A673 (cell line): ENCODE data around the gene ITPR2. TPM values are rescaled to one million over a fixed set of nuclear protein-coding genes. Genes with fewer than 3 reads are reported as not detected.

Source experiments
- BruUV-seq: library from RNA; stranded (reverse); fragments of 400-500 nt; replicated peaks from 2 replicates; lab custom pipeline; 2021; lab: Mats Ljungman, UMichigan
- CTCF ChIA-PET: fragments of 300-600 bp; sonication (Branson Sonifier 250); formaldehyde crosslinking; loops from one replicate; lab custom pipeline; 2022; ENCODE audit warnings: antibody characterized with exemption; lab: Charles Lee
- POLR2A ChIA-PET: fragments of 300-600 bp; sonication (Branson Sonifier 250); formaldehyde crosslinking; loops from one replicate; lab custom pipeline; 2022; ENCODE audit warnings: antibody characterized with exemption; ENCODE audit not compliant: low non-redundant PET; lab: Charles Lee
- DNase-seq: peaks from one replicate; pipeline ENCODE4 v3.0.0-alpha.2; 2015; ENCODE audit warnings: low spot score
- H3K27ac ChIP-seq: fragments of 200-600 bp; sonication (generic); 2 replicates; pipeline ENCODE4 v1.5.1; 2016; ENCODE audit warnings: mixed run types, low read depth, mild to moderate bottlenecking, mixed read lengths, antibody characterized with exemption, low read length; ENCODE audit not compliant: poor library complexity, severe bottlenecking
- H3K27me3 ChIP-seq: fragments of 200-600 bp; sonication (generic); replicated peaks from 2 replicates; pipeline ENCODE4 v1.6.1; 2017; ENCODE audit warnings: mixed run types, low read depth, mild to moderate bottlenecking, mixed read lengths, antibody characterized with exemption, low read length; ENCODE audit not compliant: insufficient read depth, poor library complexity
- H3K36me3 ChIP-seq: fragments of 200-600 bp; sonication (generic); 2 replicates; pipeline ENCODE4 v1.6.1; 2016; ENCODE audit warnings: mixed run types, mild to moderate bottlenecking, mixed read lengths, antibody characterized with exemption, low read length; ENCODE audit not compliant: insufficient read depth, poor library complexity, severe bottlenecking
- H3K4me1 ChIP-seq: fragments of 200-600 bp; sonication (generic); 2 replicates; pipeline ENCODE4 v1.6.1; 2017; ENCODE audit warnings: mixed run types, mild to moderate bottlenecking, mixed read lengths, antibody characterized with exemption, low read length; ENCODE audit not compliant: insufficient read depth, poor library complexity, severe bottlenecking
- H3K4me3 ChIP-seq: fragments of 200-600 bp; sonication (generic); 2 replicates; pipeline ENCODE4 v1.5.1; 2016; ENCODE audit warnings: low read depth, mixed run types, mild to moderate bottlenecking, mixed read lengths, low read length; ENCODE audit not compliant: poor library complexity, severe bottlenecking
- H3K9me3 ChIP-seq: fragments of 200-600 bp; sonication (generic); 2 replicates; pipeline ENCODE4 v1.6.1; 2016; ENCODE audit warnings: mixed run types, low read depth, mild to moderate bottlenecking, mixed read lengths, antibody characterized with exemption, low read length; ENCODE audit not compliant: poor library complexity, severe bottlenecking
- EZH2 ChIP-seq: fragments of 200-600 bp; sonication (generic); IDR thresholded peaks from 2 replicates; pipeline ENCODE4 v1.6.1; 2017; ENCODE audit warnings: borderline replicate concordance, low read depth, mild to moderate bottlenecking, mixed read lengths, antibody characterized with exemption, low read length; ENCODE audit not compliant: poor library complexity, severe bottlenecking
- intact Hi-C: fragments of 100-400 bp; cut with micrococcal nuclease; formaldehyde crosslinking; loops from one replicate; pipeline ENCODE4 v1.10.0; 2022; ENCODE audit not compliant: unreplicated experiment
- total RNA-seq: library from RNA; stranded (reverse); gene quantifications from 2 replicates; pipeline ENCODE4 v1.2.3, GENCODE V29; 2021
- TF ChIP-seq, protein P1 (sequence below): fragments of 300-800, 200-600 bp; sonication (generic); conservative IDR thresholded peaks from 2 replicates; pipeline ENCODE4 v1.5.1; 2017; ENCODE audit warnings: low read depth, mild to moderate bottlenecking, antibody characterized with exemption, low read length, moderate library complexity, mixed read lengths

The ITPR2 gene
- total RNA-seq, 1 experiment from 2014 or later = 22.6 TPM

DNA sequence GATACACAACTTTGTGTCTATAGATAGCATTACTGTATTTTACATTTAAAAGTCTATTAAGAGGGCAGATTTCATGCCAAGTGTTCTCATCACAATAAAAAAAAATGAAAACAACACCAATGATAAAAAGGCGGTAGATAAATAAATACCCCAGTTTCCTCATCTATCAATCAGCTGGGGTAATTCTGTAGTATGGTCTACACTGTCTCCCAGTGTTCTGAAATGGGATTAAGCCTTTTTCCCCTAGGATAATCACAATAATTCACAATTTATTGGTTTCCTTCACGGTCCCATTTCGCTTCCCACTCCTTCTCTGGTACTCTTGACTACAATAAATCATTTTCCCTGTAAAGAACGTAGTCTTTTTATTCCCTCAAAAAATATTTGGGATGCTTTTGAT lies 523.4 kb downstream of the ITPR2 start:
- peak; percentile 9 for DNase-seq
- BruUV-seq = no TSS peak
- Histone ChIP-seq H3K27me3 (no peaks in the 10 kb centered on the region), H3K4me3 (no peak overlapping the region), H3K9me3 (no peaks in the 10 kb centered on the region), H3K27ac (no peak overlapping the region), H3K4me1 (no peaks in the 10 kb centered on the region), H3K36me3 (no peaks in the 10 kb centered on the region)
- TF ChIP-seq, protein P1, sequence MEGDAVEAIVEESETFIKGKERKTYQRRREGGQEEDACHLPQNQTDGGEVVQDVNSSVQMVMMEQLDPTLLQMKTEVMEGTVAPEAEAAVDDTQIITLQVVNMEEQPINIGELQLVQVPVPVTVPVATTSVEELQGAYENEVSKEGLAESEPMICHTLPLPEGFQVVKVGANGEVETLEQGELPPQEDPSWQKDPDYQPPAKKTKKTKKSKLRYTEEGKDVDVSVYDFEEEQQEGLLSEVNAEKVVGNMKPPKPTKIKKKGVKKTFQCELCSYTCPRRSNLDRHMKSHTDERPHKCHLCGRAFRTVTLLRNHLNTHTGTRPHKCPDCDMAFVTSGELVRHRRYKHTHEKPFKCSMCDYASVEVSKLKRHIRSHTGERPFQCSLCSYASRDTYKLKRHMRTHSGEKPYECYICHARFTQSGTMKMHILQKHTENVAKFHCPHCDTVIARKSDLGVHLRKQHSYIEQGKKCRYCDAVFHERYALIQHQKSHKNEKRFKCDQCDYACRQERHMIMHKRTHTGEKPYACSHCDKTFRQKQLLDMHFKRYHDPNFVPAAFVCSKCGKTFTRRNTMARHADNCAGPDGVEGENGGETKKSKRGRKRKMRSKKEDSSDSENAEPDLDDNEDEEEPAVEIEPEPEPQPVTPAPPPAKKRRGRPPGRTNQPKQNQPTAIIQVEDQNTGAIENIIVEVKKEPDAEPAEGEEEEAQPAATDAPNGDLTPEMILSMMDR = no peak
- TF ChIP-seq EZH2 = no peak
- intact Hi-C loops = no loop called here
- ChIA-PET POLR2A (no interaction called here), CTCF (no interaction called here)

GRCh38 chr12:26304273-26304672 lies 528.7 kb downstream of the ITPR2 start:
- H3K27me3 ChIP-seq = no peaks in the 10 kb centered on the region
- no peak for TF ChIP-seq EZH2
- TF ChIP-seq, protein P1 = no peak
- H3K9me3 ChIP-seq = no peaks in the 10 kb centered on the region
- no TSS peak for BruUV-seq
- H3K27ac ChIP-seq = no peak overlapping the region
- CTCF ChIA-PET = no interaction called here
- DNase-seq = no peak
- H3K4me3 ChIP-seq = no peak overlapping the region
- intact Hi-C loops = no loop called here
- H3K4me1 ChIP-seq = no peaks in the 10 kb centered on the region
- POLR2A ChIA-PET = no interaction called here
- H3K36me3 ChIP-seq = no peaks in the 10 kb centered on the region

DNA sequence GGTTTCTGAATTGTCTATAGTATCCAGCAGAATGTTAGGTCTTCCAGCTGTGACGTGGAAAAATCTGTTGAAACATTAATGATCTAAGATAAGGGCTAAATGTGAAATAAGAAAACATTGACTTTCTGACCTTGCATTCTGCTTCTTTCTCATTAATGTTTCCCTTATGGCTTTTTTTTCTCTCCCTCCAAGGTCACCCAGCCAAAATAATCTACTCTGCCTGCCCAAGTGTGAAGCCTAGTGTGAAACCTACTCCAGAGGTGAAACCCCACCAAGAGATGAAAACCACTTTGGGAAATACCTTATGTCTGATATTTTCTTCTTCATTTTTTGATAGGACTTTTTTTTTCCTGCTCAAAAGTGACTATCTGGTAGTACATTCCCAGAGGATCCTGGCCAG lies 529.6 kb downstream of the ITPR2 start:
- POLR2A ChIA-PET = no interaction called here
- no peak overlapping the region for H3K4me3 ChIP-seq
- BruUV-seq = no TSS peak
- H3K4me1 ChIP-seq = no peaks in the 10 kb centered on the region
- H3K36me3 ChIP-seq = no peaks in the 10 kb centered on the region
- DNase-seq = no peak
- TF ChIP-seq, protein P1 = no peak
- TF ChIP-seq EZH2 = no peak
- H3K27ac ChIP-seq = no peak overlapping the region
- intact Hi-C loops = no loop called here
- no peaks in the 10 kb centered on the region for H3K27me3 ChIP-seq
- no peaks in the 10 kb centered on the region for H3K9me3 ChIP-seq
- CTCF ChIA-PET = no interaction called here
